Suppressor macrophage treated with lipopolysaccharide for 4 hours (primary cell): ENCODE results near the gene CHN1.

ENCODE experiments used
- DNase-seq: peaks from one replicate; pipeline ENCODE4 v3.0.0-alpha.2; 2020

CHN1 gene

DNA sequence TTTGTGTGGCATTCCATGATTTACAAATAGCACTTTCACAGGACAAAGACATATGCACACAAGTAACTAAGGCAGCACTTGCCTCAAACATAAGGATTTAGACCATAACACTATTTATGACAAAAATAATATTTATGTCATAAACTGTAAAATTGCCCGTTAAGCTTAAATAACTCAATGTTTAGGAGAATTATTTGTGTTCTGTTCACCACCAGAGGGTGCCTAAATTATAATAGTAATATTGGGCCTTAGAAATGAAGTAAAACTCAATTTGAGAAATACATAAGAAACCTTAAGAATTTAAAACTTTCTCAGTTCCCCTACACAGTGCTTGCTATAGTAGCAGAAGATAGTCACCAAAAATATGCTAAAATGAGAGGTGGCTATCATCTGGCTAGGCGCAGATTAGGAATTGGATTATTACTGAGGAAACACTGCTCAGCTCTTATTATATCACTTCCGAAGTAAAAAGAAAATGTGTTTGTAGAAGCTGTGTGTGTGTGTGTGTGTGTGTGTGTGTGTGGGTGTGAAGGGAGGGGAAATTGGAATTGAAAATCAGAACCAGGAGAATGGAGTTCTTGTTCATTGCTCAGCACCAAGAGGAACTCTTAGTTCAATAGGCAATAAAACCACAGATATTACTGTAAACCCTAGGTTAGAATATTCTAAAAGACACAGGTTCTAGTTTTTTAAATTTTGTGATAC, 4.9 kb upstream of the CHN1 start:
- DNase-seq = no peak

GRCh38 chr2:175008801-175009495, 3.8 kb upstream of the CHN1 start:
- DNase-seq = no peak

DNA sequence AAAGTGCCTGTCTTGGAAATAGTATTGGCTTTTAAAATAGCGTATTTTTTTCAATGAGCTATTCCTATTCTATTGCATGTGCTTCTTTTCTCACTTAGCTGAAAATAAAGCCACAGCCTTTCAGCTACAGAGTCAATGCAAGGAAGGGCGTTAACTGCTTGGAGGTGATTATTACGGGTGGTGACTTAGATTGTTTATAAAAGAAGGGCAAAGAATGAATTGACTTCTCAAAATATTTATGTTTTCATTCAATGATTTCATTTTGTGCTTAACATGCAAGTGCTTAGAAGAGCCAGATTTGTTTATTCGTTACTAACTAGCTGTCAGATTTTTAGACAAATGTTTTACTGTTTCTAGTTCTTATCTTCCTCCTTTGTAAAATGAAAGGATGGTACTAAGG, 2.8 kb upstream of the CHN1 start:
- no peak for DNase-seq

GRCh38 chr2:175007510-175007909, 2.3 kb upstream of the CHN1 start:
- DNase-seq = no peak

DNA sequence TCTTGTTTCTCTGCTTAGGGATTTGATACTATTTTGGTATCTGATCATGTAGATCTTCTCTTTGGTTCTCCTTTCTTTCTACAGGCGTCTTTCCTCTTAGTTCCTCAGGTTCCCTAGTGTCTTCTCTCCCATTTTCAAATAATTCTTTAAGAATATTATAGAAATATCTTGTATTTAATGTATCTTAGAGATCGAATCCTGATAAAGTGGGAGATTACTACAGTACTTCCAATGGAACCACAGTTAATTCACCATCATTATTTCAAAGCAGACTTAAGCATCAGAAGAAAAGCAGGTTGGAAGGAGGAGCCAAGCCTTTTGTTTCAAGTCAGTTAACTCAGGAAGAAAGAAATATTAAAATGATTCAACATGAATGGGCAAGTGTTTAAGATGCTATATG, 1.1 kb upstream of the CHN1 start:
- DNase-seq = no peak

- no peak for DNase-seq
These were observed 618 bp upstream of the CHN1 start for GRCh38 chr2:175005733-175006264.

GRCh38 chr2:175004730-175004979, 526 bp downstream of the CHN1 start:
- DNase-seq = no peak

DNA sequence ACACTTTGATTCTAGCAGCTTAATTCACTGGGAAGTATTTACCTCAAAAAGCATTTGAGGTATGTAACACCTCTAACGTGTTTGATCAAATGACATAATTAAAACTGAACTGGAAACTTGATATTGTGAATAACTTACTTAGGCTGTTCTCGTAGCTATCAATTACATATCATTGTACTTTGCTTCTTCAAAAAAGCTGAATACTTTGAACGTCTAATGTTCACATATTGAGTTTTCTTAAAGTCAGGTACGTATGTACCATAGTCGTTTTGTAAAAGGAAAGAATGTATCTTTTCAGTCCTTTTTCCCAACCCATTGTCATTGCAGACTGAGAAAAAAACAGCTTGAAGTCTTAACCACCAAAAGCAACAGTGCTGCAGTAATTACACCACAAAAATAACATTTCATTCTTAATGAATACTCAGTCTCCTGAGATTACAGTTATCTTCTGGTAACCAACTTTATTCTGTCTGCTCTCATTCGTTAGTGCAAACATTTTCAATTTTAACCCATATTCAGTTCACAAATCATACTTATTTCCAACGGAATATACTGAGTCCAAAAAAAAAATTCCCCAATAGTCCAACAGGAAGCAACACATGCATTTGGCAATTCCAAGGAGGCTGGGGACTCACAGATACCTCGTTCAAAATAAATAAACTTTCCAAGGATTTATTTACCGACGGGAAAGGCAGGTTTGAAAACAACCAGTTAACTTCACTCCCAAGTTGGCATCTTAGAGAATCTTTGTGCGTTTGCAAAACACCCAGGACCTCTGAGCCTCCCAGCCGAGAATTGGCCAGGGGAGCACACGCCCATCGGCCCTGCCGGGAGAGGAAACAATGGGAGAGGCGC, 1.1 kb downstream of the CHN1 start:
- DNase-seq = no peak

GRCh38 chr2:175002547-175003274, 2.5 kb downstream of the CHN1 start:
- no peak for DNase-seq

DNA sequence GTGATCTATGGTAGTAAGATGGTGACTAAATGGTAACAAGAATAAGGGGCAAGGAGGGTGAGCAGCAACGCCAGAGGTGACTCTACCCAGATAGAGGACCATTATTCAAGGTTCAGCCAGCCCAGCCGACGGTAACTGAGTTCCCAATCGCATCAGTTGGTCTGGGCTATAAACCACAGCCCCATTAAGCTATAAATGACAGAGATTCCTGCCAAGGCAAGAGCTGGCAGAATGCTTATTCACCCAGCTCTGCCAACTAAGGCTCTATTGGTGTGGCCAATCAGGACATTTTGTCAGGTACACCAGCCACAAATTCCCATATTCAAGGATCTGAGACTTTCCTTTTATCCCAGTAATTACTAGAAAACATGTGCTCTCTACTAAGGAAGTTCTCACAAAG, 3.6 kb downstream of the CHN1 start:
- no peak for DNase-seq

GRCh38 chr2:174997110-174997509, 8.1 kb downstream of the CHN1 start:
- peak; percentile 47 for DNase-seq

- DNase-seq = peak; percentile 37
These were observed 8.6 kb downstream of the CHN1 start for GRCh38 chr2:174996622-174997021.

DNA sequence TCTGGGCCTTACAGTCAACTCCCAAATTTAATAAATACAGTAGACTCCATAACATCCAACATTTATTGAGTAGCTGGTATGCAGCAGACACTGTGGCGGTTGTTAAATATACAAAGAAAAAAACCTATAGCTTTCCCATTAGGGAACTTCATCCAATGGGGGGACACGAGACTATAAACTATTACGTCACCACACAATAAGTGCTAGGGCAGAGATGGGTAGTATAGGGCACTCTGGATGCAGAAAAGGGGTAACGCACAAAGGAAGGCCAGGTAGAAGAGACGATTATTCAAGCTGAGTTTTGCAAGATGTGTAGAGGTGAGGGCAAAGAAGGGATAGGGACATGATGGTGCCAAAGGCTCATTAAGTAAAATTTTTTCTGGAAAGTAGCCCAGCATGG, 10.8 kb downstream of the CHN1 start:
- DNase-seq = no peak

GRCh38 chr2:174992886-174993285, 12.3 kb downstream of the CHN1 start:
- DNase-seq = no peak

DNA sequence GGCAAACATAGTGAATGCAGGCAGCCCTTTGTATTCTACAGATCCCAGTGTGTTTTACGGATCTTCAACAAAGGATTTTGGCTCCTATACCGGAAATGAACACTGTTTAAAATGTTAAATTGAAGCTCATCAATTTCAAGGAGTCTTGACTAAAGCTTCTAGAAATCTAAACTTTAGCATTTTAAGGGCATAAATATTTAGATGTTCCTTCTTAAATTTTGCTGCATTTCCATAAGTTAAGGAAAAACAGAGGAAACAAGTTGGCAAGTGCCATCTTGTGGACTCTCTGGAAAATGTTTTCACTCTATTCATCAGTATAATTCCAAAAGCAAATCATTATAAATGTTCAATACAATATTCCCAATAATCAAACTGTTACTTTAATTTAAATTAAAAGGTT, 19.6 kb downstream of the CHN1 start:
- DNase-seq = no peak

- no peak for DNase-seq
These were observed 20.6 kb downstream of the CHN1 start for GRCh38 chr2:174984561-174984960.

DNA sequence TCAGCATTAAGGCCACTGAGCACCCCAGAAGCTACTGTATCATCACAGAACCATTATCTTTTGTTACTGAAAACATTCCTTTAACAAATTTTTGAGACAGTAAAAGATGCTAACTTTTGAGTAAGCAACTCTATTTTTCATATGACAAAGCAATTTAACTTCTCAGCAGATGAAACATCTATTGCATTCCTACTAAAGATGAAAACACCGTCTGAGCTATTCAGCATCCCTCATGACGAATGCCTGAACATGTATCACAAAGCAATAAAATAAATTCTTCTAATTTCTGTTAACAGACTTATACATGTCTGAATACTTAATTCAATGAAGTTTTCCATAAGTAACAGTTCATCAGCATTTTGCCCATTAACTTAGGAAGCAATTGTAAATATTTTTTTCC, 23.9 kb downstream of the CHN1 start:
- no peak for DNase-seq

DNA sequence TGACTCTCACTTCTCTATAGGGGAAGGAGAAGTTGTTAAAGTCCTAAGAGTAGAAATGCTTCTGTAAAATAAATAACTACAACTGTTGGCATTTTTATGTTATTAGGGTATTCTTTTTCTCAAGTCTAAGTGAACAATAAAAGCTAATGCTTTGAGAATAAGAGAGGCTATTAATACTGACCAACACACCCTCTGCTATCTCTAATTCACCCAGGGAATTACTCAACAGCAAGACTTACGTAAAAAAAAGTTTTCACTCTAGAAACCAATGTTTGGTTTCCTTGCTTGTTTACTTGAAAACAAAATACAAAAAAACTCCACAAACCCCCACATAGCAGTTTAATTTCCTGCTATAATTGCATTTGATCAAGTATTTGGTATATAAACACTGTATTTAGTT, 25.2 kb downstream of the CHN1 start:
- DNase-seq = no peak

DNA sequence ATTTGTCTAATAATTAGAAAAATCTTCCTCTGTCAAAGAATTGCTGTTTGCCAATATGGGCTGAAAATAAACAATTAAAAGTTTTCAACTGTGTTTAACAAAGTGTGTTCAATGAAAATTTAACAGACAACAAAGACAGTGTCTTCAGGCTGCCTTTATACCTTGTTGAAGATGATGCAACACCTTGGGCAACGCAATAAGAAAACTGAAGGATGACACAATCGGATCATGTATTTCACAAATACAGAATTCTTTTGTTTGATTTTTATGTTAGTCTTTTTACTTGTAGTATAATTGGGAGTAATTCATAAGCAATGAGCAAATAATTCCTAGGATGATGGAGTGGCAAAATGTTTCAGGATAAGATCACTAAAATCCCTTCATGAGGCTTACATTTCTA, 27.8 kb downstream of the CHN1 start:
- DNase-seq = no peak

DNA sequence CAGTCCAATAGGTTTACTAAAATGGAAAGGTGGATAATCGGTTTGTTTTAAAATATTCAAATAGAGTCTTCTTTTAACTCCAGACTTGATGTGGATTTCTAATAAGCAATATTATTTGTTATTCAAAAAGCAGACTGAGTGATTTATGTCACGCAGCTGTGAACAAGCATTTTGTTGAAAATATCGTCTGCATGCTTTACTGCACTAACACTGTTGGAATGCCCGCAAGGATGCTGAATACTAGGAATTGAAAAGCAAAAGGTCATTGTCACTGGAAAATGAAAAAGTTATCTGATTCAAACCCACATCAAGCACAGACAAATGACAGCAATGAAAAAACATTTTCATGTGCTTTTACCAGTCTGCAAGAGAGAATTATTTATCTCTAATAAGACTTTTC, 31.1 kb downstream of the CHN1 start:
- no peak for DNase-seq

DNA sequence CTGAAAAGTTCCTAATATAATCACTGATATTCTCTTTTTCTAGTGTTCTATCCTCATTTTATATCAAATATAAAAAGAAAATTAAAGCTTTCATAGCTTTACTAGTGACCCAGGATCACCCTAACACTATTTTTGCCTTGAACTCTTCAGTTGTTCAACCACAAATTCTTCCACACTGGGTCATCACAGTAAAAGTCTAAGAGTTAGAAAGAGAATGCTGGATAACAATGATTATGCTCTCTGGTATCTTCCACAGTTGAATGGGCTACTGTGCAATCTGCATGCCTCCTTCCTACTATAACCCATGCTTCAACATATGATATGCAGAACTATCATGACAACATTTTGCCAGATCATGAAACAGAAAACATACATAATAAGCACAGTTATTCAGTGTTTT, 32.3 kb downstream of the CHN1 start:
- no peak for DNase-seq

- DNase-seq = no peak
These were observed 33.1 kb downstream of the CHN1 start for GRCh38 chr2:174971868-174972781.
